Daoy (cell line): ENCODE results near the gene CCDC141. TPM values are rescaled to one million over a fixed set of nuclear protein-coding genes. Genes with fewer than 3 reads are reported as not detected.

Experiments
- DNase-seq: peaks from one replicate; pipeline ENCODE4 v3.0.0-alpha.2; 2015; ENCODE audit warnings: low read depth
- total RNA-seq: library from RNA; depleted of rRNA; stranded (reverse); fragments of >200 nt; shearing (Covaris generic); gene quantifications from 2 replicates; pipeline ENCODE4 v1.2.3, GENCODE V29; 2014

Gene CCDC141
- total RNA-seq, 1 experiment from 2014 or later = not detected

DNA sequence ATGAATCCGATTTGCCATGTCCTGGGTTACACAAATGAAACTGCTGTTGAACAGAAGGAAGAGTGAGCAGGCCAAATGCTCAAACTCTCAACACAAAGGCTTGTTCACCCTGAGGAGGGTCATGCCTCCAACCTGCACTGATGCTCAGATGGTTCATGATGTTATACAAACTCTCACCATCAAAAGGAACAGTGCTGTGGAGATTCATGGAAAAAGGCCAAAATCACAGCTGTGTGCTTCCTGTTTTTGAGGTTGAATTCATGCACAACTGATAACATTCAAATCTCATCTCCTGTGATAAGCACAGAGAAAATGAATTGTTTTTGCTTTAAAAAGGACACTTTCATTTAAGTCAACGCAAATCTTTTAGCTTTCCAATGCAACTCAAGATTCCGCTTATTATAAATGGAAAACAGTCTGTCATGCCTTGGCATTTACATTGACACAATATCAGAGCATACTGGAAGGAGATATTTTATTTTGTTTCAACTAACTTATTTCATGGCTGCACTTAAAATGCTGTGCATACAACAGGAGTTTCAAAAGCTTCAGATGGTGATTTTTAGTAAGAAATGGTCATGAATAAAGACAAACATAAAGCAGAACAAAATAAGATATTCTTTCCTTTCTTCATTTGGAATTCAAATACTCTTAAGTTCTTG, 220.5 kb downstream of the CCDC141 start:
- DNase-seq = no peak

DNA sequence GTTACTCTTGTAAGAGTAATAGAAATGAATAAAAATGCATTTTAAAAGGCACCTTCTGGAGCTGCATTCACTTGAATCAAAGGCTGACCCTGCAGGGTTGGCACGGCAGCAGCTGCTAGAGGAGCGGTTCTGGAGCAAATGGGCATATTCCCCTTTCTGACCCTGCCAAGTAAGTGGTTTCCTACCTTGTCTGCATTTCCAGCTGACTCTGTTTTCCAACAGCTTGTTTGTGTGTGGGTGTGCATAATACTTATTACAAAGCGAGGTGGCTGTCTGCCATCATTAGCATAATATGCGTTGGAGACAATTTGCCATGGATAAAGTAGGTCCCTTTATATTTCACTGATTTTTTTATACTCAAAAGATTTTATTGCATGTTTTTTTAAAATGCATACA, 221.5 kb downstream of the CCDC141 start:
- no peak for DNase-seq

GRCh38 chr2:178827739-178828485, 222.0 kb downstream of the CCDC141 start:
- DNase-seq = no peak

DNA sequence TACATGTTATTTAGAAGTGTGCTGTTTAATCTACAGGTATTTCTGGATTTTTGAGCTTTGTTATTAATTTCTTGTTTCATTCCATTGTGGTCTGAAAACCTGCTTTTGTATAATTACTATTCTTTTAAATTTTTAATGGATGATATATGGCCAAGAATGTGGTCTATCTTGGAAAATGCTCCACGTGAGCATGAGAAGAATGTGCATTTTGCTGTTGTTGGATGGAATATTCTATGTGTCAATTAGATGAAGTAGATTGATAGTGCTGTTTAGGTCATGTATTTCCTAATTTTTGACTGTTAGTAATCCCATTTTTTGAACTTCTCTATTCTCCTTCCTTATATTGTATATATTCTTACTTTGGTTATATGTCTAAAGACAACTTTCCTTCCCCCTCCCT, 222.8 kb downstream of the CCDC141 start:
- DNase-seq = no peak

GRCh38 chr2:178825183-178825582, 224.8 kb downstream of the CCDC141 start:
- DNase-seq = peak; percentile 8

- DNase-seq = no peak
Measured at GRCh38 chr2:178824181-178824580, 225.8 kb downstream of the CCDC141 start.

DNA sequence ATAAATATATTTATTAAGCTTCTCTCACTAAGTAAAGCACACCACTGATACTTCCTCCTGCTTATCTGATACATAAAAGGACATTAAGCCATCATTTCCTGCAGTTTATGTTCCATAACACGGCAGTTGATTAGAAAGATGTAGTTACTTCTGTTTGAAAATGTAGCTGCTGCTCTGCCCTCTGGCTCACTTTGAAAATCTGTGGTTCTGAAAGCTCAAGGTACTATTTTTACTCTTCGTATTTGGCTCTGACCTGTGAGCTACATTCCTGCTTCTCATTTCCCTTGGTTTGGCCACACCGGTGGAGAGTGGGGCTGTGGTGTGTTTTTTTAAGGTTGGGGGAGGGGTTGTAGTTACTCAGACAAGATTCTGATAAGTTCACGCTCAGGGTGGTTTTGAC, 229.9 kb downstream of the CCDC141 start:
- no peak for DNase-seq

GRCh38 chr2:178819147-178819875, 230.6 kb downstream of the CCDC141 start:
- no peak for DNase-seq

DNA sequence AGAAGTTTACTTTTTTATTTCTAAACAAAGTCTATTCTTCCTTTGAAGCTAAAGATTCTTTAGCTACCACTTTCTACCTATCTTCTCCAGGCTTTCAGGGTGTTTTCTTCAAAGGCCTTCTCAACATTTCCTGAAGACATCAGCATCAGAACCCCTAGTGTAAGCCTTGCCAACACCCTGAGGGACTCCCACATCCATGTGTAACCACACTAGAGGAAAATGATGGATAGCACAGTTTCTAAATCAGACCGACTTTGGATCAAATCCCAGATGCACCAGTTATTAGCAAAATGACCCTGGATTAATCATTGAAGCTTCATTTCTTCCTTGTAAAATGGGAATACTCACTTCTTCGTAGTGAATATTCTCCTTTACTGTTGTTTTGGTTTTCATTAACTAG, 238.0 kb downstream of the CCDC141 start:
- DNase-seq = no peak

DNA sequence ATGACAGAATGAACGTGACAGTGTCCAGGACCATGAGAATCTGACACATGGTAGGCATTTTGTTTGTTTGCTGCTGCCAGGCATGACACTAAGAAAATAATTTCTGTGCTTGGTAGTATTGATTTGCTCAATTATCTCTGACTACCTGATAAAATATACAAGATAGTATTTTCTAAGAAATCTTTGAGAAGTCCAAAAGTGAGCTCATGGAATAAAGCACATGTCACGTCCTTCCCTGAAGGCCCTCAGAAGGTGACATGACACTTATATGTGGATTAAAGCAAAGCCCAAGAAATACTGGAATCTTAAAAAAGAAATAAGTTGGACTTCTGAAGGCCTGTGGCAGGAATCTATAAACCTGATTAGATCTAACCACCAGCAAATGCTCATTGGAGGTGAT, 238.9 kb downstream of the CCDC141 start:
- DNase-seq = no peak

GRCh38 chr2:178810422-178810821, 239.5 kb downstream of the CCDC141 start:
- DNase-seq = no peak

DNA sequence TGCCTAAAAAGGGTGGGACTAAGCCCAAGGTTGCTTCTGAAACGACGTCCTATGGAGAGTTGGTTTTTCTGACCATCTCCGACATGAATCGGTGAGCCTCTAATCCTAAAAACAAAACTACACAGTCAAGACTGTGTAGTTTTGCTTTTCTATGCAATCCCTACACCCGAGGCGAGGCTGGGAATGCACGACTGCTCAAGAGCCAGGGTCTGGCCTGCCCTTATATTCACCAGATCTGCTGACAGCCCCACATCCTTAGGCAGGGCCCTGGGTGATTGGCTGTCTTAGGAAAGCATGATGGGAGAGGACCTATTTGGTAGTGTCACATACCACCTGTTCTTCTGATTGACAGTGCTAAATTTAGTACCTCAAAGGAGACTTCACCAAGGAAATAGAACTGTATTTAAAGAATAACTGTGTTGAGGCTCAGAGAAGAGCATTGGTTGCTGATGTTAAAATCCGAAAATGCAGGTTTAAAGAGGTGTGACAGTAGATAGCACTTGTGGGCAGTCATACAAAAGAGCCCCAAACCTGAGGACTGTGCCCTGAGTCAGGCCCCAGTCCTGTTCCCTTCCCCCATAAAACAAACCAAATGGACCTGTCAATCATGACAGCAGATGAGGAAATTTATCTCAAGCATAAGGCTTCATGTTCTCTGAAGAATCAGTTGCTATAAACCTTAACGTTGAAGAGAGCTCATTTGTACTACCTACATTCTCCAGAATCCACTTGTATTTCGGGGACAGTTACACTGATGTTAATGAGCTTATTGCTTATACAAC, 242.5 kb downstream of the CCDC141 start, which contains the start of gene TTN:
Gene TTN, minus strand, starts transcription at position 197 of the 782 bp plus-strand sequence. CDS start 2,781 bp downstream, outside the sequence.
- no peak for DNase-seq

- no peak for DNase-seq
Measured at GRCh38 chr2:178806543-178806942, 243.4 kb downstream of the CCDC141 start.

DNA sequence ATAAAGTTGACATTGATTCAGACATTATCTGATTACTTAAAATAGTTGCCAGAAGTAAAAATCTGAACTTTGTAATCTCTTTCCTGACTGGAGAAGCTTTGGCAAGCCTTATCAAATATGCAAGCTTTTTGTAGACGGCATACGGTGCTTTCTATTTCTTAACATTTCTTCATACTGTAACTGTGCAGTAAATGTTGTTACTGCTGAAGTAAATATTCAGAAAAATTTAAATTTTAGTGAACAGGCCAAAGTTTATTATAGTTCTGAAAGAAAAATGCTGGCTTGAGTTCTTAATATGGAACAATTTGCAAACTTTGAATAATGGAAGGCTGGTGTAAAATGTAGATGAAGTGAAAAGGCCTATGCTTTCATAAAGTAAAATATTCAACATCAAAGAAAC, 244.5 kb downstream of the CCDC141 start:
- DNase-seq = no peak

DNA sequence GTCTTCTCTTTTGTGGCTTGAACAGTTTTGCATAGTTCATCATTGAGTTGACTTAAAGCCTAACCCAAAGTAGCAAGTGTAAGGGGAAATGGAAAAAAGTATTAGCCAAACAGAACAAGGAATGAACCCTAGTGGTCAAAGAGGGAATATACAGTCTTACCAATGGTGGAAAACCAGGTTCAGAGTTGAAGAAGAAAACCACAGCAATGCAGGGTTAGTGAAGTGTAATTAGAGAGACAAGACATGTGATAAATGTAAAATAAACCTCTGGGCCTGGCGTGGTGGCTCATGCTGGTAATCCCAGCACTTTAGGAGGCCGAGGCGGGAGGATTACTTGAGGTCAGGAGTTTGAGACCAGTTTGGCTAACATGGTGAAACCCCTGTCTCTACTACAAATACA, 245.1 kb downstream of the CCDC141 start:
- DNase-seq = peak; percentile 13

GRCh38 chr2:178800510-178800909, 249.4 kb downstream of the CCDC141 start:
- DNase-seq = no peak

GRCh38 chr2:178799305-178799704, 250.6 kb downstream of the CCDC141 start:
- no peak for DNase-seq

- DNase-seq = peak; percentile 11
Measured at GRCh38 chr2:178796079-178796677, 253.8 kb downstream of the CCDC141 start.

DNA sequence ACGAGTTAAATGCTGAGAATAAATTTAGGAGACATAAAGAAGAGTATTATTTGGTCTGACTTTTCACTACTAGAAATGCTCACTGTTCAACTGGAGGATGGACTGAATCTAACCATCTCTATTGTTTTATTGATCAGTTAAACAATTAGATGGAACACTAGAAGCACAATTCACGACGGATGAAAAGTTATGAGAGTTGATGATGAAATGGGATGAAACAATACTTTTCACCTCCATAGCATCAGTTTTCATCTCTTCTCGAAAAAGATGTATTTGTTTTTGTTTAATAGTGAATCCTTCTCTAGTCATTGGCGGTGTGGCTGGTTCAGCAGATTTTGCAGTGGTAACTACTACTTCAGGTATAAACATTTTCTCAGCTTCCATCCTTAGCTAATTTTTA, 262.0 kb downstream of the CCDC141 start:
- no peak for DNase-seq

GRCh38 chr2:178787155-178787554, 262.8 kb downstream of the CCDC141 start:
- DNase-seq = no peak

DNA sequence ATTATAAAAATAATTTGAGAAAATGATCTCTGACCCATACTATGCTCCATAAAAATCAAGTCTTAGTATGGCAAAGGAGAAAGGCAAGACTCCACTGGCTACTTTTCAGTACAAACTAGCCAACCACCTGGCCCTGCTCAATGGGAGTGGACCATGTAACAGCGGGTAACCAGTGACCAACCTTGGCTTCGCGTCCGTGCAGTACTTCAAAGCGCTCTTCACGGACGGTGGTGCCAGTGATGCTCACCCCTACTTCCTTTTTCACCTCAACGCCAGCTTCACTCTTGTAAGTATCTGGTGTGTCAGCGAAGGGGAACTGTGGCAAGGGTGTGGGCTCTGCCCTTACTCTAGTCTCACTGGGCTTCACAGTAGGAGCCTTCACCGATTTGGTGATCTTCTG, 266.0 kb downstream of the CCDC141 start:
- DNase-seq = no peak
